Activated effector memory CD4-positive, alpha-beta T cell treated with anti-CD3 and anti-CD28 coated beads, Interleukin-2, amount 50 U/mL, for 16 hours (primary cell): ENCODE results near the gene TAS2R39.
"Not testable (repeated sequence)": the region's sequence is repeated elsewhere in the genome, so short reads cannot be mapped to it uniquely, and the experiment has no call there.

Experiments used
- DNase-seq: peaks from one replicate; pipeline ENCODE4 v3.0.0-alpha.2; 2020

Gene TAS2R39

GRCh38 chr7:143183024-143183423, at the start of gene TAS2R39:
Gene TAS2R39, plus strand, starts transcription at chr7:143183419. Its CDS starts 0 bp downstream, at chr7:143183419.
- no peak for DNase-seq

DNA sequence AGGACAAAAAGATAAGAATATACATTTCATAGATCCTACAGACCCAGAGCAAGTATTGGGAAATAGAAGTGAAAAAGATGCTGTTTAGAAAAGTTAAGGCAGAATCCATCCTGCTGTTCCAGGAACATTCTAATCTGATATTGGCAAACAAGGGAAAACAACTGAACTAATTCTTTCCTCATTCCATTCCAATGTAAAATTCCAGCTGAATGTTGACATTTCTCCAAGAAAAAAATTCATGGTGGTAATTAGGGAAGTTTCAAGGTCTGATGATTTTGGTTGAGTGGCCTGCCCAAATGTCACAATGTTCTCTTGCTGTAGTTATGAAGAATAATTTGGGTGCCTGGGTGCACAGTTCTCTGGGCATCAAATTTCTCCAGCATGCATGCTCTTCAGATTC, 36.1 kb upstream of the TAS2R39 start:
- DNase-seq: no peak

- DNase-seq: no peak
These were observed 35.2 kb upstream of the TAS2R39 start for GRCh38 chr7:143148050-143148449.

DNA sequence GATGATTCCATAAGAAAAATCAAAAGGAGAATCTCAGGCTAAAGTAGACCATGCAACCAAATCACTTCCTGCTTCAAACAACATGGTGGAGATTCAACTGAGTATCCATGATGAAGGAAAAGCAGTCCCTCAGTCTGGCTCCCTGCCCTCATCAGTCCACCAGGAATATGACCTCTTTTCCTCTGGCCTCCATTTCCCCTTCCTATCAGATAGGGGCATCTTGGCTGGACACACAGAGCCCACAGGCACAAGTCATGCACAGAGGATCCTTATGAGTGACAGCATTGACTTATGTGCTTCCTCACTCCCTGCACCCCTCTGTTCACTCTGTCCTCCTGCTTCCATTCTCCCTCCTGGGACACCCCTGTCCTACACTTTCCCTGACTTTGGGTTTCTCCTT, 34.6 kb upstream of the TAS2R39 start:
- no peak for DNase-seq

GRCh38 chr7:143150696-143151095, 32.5 kb upstream of the TAS2R39 start:
- DNase-seq: not testable (repeated sequence)

DNA sequence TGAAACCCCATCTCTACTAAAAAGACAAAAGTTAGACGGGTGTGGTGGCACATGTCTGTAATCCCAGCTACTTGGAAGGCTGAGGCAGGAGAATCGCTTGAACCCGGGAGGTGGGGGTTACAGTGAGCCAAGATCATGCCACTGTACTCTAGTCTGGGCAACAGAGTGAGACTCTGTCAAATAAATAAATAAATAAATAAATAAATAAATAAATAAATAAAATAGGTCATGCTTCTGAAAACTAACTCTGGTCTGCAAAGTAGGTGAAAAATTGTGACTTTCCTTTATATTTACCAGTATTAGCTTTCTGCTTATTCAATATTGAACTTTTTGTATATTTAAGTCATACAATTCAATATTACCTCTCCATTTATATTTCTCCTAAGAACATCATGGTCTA, 24.6 kb upstream of the TAS2R39 start:
- DNase-seq: not testable (repeated sequence)

DNA sequence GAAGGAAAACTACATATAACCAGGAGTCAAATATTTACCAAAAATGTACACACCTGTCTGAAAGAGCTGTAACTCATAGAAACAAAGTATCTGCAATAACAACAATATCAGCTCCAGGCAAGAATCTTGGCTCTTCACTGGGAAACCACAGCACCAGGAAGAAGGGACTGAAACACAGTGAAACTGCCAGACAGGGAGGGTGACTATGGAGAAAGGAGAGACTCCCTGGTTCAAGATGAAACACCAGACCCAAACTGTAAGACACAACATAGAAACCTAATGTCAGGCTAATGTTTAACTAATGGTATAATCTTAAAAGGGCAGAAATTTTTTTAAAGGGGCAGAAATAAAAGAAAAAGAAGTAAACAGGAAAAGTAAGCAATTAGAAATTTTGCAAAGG, 11.5 kb upstream of the TAS2R39 start:
- no peak for DNase-seq

DNA sequence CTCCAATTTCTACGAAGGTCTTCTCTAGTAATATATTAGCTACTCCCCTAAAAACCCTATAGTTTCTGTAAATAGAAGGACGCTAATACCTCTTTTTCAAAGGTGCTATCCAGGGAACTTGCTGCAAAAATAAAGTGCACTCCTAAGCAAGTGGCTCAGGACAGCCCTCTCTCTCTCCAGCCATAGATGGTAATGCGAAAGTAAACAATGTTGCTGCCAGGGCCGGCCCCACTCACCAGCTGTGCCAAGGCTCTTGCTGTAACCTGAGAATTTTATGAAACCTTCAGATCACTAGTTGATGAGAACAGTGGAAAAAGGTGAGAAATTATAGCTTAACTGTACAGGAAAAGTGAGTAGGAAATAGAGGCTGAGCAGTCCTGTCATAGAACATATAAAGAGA, 10.9 kb upstream of the TAS2R39 start:
- no peak for DNase-seq

- DNase-seq: no peak
These were observed 7.1 kb upstream of the TAS2R39 start for GRCh38 chr7:143176128-143176527.

DNA sequence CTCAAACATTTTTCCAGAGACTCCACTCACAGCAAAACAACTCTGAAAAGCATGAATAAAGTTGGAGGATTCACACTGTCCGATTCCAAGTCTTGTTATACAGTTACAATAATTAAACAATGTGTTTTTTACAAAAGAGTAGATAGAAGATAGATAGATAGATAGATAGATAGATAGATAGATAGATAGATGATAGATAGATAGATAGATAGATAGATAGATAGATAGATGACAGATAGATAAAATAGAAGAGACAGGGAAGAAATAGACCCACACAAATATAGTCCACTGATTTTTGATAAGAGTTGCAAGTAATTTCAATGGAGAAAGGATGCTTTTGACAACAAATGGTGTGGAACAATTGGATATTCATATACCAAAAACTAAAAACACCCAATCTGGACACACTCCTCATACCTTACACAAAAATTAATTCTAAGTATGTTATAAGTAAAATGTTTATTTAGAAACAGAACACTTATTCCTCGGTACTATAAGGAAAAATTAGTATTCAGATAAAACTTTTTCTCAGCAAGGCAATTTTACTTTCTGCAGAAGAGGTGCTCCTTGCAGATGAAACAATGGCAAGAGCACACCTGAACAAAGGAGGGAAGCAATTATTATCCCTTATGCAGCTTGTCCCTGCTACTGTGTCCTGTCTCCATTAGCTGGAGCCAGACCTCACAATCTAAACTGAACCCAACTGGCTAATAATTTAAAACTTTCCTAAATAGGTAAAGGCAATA, 5.7 kb upstream of the TAS2R39 start:
- DNase-seq: no peak

- not testable (repeated sequence) for DNase-seq
These were observed 2.4 kb upstream of the TAS2R39 start for GRCh38 chr7:143180771-143181170.

DNA sequence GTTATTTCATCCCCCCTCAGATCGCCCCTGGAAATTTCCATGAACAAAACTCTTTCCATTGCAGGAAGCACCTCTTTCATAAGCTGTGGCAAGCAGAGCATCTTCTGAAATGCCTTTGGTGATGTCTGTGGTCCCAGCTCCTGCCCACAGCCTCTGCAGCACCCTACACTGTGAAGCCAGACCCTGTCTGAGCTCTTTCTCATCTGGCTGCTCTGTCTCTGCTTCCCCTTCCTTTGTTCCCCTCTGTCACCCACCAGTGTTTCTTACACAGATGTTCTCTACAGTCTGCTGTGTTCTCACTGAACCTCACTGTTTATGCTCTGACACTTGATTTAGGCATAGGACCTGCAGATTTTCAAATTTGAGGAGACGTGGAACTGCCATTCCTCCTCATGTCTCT, 1.9 kb upstream of the TAS2R39 start:
- no peak for DNase-seq

DNA sequence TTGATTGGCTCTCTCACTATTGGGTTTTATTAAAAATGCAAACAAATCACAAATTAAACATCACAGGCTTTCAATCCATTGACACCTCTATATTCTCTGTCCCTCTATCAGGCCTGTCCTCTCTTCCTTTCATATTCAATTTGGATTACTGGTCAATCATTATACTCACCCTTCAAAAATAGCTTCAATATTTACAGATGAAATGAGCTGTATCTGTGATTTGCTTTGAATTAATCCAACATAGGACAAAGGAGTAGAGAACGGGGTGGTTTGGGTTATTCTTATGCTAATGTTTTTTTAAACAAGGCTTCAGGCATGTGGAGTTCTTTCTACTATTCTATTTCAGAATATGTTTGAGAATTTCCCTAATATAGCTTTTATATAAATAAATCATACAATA, 2.3 kb downstream of the TAS2R39 start:
- DNase-seq: no peak

DNA sequence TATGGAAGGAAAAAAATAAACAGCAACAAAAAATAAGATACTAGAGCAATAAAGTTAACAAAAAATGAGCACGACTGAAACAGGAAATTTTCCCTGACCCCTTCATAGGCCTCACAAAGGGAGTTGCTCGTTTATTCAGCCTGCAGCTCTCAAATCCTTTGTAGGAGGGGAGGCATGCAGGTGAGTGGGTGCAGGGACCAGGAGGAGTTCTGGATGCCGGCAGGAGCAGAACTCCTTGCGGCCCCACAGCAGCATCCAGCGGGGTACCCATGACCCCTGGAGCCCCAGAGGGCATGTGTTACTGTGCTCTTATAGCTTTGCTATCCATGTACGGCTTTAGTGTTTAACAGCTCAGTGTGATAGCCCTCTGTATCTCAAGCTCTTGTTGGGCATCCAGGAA, 5.8 kb downstream of the TAS2R39 start:
- no peak for DNase-seq

GRCh38 chr7:143193880-143194279, 10.7 kb downstream of the TAS2R39 start:
- no peak for DNase-seq

DNA sequence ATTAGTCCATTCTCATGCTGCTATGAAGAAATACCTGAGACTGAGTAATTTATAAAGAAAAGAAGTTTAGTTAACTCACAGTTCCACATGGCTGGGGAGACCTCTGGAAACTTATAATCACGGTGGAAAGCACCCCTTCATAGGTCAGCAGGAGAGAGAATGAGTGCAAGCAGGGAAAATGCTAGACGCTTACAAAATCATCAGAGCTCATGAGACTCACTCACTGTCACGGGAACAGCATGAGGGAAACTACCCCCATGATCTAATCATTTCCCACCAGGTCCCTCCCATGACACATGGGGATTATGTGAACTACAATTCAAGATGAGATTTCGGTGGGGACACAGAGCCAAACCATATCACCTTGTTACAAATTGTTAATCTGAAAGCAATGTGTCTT, 15.8 kb downstream of the TAS2R39 start:
- DNase-seq: no peak

GRCh38 chr7:143202161-143202560, 18.9 kb downstream of the TAS2R39 start:
- no peak for DNase-seq

DNA sequence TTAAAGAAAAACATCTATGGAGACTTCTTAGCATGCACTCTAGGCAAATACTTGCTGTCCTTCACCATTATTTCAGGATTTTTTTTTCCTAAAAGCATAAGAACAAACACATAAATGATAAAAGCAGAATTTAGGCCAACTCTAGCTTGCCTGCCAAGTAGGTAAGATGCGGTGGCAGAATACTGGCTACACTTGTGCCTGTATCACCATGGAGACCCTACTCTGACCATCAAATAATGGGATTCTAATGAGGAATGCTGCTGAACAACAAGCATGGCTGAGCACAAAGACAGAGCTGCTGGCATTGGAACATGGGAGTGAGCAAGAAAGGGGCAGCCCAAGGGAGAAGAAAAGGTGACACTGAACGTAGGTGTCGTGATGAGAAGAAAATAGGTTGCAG, 20.2 kb downstream of the TAS2R39 start:
- DNase-seq: no peak

DNA sequence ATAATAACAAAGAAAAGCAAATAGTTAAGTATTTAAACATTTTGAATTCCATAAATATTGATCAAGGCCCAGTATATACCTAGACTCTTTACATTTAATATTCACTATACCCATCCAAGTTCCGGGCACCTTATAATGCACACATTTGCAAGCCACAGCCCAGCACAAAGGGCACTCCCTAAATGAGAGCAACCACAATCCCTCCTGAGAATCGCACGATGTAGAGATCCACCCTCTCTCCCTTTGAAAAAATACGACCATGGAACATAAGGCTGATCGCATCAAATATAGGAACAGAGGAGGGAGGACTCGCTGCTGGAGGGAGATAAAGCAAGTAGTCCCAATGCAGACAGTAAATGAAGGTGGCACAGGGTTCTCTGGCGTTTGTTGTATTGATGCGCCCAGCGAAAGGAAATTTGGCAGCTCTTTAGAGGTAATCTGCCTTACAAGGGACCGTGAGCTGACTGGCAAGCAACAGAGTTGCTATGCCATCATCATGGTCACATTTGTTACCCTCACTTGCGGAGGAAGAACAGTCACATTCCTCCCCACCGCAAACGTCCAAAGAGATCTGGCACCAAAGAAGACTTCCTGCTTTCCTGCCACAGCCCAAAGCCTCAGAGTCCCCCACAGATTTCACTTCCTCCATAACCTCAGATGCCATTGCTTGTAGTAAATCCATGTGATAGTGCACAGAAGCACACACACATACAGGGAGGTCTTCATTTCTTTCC, 22.5 kb downstream of the TAS2R39 start:
- DNase-seq: no peak

GRCh38 chr7:143210541-143210940, 27.3 kb downstream of the TAS2R39 start:
- no peak for DNase-seq

GRCh38 chr7:143213478-143213877, 30.3 kb downstream of the TAS2R39 start:
- not testable (repeated sequence) for DNase-seq

DNA sequence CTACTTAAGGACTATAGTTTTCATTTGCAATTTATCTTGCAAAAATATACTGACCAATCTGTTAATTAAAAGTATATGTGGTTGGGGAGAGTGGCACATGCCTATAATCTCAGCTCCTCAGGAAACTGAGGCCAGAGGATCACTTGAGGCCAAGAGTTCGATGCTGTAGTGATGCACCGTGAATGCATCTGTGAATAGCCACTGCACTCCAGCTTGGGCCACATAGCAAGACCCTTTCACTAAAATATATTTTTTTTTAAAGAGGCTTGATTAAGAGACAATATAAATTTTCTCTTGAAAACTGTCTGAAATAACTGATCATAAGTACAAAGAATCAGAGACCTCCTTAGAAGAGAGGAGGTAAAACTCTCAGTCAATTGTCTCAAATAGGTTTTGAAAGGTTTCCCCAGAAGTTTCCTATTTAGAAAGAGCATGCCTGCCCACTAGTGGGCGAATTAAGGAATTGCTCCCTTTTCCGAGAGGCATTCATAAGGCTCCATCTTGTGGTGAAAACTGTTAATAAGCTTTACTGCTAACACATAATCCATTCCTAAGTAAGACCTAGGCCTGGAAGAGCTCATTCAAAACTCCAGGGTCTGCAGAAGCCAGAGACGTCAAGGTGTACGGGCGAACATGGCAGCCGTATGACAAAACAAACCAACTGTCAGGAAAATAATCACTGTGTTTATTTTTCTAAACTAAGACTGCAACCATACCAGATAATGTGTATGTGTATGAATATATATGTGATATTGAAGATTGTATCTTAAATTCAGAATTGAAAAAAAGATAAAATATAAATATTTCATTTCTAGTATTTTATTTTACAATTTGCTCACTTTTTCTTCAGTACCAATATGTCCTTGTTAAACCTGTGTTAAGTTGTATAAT, 31.8 kb downstream of the TAS2R39 start:
- DNase-seq: peak; percentile 78

- no peak for DNase-seq
These were observed 32.9 kb downstream of the TAS2R39 start for GRCh38 chr7:143216151-143216550.
